ENCODE data around the gene LYL1. TPM values are rescaled to one million over a fixed set of nuclear protein-coding genes. Genes with fewer than 3 reads are reported as not detected.

The LYL1 gene
- total RNA-seq, 1 donor from 2014 or later: 20.2 TPM

DNA sequence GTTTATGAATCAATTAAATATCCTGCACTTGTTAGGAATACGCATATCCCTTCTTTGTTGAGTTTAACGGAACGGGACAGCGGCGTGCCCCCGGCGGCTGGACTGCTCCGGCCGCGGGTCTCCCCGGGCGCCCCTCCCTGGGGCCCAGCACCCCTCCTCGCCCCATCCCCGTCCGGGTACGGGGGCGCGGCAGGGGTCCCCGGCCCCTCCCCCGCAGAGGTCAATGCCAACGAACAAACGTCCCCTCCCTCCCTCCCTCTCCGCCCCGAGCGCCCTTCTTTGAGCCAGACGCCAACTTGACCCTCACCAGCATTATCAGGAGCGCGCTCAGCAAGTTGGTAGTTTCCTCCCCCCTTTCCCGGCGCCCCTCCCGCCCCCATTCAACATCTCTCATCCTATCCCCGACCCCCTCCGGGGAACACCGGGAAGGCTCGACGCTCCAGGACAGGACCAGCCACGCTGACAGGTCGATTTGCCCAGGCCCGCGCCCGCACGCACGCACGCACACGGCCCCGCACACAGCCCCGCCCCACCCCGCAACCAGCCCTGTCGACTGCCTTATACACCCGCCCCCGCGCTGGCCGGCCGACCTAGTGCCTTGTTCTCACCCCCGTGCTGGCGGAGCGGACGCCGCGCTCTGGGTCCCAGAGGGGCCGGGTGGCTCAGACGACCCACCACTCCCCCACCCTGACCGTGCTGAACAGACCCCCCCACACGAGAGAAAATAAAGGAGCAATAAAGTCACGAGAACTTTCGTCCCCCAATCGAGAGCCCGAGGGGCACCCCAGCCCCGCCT, 5.0 kb downstream of the LYL1 start:
- intact Hi-C loops (cut with DNase I): no loop called here
- DNase-seq (ENCODE audit: low spot score): no peak
- ATAC-seq: peak; percentile 1

DNA sequence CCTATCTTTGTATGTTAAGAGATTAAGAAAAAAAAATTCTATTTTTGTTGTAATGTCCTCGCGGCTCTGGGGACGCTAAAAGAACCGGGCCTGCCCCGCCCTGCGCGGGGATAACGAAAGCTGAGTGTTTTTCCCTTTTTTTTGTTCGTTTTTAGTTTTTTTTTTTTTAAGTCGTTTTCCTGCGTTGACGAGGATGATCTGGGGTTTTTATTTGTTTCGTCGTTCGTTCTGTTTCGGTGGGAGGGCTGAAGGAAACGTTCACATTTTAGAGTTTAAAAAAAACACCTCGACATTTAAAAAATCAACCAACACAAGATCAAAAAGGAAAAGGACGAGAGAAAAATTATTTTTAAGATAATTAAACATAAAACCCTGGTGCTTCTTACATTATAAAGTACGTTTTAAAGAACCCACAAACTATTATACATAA, 5.6 kb downstream of the LYL1 start:
- no peak for DNase-seq (ENCODE audit: low spot score)
- ATAC-seq: no peak
- intact Hi-C loops (cut with DNase I): no loop called here

DNA sequence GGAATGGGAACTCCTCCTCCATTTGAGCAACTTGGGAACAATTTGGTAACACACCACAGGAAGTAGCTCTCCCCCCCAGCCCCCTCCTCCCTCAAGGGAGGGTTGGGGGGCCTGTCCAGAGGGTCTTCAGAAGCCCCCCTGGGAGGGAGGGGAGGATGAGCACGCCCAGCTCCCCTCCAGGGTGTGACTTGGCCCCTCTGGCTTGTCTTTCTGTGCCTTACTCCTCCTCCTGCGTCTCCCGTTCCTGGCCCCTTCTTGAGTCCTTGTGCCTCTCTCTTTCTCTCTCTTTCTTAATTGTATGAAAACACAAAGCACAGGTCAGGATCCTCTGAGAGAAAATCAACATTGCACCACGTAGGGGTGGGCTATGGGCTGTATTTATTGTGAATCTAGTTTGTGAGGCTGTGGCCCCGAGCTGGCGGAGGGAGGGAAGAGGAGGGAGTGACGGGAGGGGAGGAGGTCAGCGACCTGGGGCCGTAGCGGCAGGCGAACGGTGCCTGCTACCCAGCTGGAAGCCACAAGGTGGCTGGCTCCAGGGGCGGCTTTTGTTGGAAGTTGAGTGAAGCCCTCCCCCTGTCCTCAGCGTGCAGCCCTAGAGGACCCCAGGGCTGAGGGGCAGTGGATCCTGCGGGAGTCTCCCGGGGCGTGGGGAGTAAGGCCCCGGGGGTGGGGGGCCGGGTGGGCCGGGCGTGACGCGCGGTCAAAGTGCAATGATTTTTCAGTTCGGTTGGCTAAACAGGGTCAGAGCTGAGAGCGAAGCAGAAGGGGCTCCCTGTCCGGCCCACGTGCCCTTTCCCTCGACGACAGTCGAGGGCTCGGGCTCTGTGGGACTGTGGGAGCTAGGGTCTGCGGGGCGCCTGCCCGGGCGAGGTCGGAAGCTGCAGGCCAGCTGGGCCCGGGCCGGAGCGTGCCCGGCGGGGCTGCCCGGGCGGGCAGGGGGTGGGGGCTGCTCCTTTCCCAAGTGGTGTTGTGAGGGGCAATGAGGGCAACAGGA, 6.4 kb downstream of the LYL1 start:
- ATAC-seq (no peak), DNase-seq (ENCODE audit: low spot score) (no peak)
- intact Hi-C loops (cut with DNase I): no loop called here

DNA sequence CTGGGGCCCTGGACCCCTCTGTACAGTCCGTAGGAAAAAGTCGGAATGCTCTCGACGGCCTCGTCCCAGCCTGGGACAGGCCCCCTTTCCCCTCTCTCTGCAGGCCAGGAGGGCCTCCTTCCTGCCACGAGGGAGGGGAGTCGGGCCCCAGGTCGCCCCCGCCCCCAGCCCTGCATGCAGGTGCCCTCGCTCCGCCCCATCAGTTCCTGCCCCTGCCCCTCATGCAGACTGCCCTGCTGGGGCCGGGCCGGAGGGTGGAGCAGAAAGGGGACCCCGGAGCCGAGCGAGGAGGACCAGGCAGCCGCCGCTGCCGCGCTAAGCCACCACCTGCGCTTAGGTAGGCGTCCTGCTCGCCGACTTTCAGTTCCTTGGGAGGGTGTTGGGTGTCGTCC, 7.3 kb downstream of the LYL1 start:
- intact Hi-C loops (cut with DNase I): no loop called here
- ATAC-seq (no peak), DNase-seq (ENCODE audit: low spot score) (no peak)

DNA sequence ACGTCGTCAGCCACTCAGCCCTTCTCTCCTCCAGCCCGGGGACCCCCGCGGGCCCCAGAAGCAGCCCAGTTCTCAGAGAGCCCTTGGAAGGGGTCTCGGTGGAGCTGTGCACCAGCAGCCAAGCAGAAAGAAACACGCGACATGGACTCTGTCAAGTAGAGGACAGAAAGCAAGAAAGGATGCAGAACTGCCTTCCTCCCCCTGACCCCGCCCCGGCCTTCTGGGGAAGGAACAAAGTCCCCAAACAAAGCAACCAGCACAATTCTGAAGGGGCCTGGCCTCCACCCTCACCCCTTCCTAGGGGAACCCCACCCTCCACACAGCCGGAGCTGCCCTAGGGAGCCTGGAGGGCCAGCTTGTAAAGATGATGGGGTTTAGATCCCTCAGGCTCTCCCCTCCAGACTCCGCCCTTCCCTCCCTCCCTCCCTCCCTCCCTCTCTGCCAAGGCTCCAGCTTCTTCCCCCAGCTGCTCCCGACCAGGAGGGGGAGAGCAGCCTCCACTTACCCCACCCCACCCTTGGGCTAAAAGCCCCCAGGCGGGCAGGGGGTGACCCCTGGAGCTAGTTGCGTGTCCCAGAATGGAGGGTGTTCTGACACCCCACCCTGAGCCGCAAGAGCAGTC, 7.8 kb downstream of the LYL1 start:
- no peak for DNase-seq (ENCODE audit: low spot score)
- intact Hi-C loops (cut with DNase I): no loop called here
- no peak for ATAC-seq

DNA sequence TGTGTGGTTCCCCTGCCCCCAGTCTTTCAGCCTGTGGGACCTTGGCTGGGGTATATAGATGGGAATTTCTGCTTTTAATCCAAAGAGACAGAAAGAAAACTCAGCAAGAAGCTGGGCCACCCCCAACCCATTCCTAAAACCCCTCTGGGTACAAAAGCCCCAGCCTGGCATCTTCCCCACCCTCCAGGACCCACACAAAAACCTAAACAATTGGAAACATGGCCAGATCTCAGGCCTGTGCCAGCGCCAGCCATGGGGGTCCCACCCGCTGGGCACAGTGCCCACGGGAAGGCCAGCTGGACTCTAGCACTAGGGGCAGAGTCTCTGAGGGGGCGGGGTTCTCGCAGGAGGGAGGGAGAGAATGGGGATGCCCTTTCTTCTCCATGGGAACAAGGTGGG, 8.6 kb downstream of the LYL1 start:
- ATAC-seq: no peak
- intact Hi-C loops (cut with DNase I): no loop called here
- no peak for DNase-seq (ENCODE audit: low spot score)

DNA sequence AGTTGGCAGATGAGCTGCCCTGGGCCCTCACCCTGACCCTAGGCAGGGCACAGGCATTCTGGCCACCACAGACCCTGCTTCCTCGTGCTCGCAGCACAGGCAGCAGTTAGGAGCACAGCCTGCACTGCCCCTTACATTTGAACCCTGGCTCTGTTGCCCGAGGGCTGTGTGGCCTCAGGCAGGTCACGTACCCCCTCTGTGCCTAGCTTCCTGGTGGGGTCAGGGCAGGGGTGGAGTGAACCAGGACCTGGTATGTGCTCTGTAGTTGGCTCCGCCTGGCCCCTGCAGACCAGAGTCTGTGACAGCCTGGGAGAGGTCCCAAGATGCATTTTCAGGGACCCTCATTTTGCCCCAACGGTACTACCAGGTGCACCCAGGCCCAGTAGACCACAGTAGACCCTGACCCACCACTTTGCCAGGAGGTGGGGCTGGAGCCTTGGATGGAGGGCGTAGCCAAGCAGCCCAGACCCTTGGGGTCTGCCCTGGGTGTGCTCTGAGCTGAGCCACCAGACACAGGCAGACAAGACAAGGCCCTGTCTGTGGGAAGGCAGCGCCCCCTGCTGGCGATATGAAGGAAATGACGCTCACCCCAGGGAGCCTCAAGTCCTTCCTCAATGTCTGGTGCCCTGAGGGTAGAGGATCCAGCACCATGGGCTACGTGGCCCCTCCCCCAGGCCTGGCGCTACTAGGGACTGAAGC, 9.1 kb downstream of the LYL1 start:
- ATAC-seq: peak; percentile 74
- intact Hi-C loops (cut with DNase I): loop anchor here (2.0 kb wide), 1 partner anchor 113 kb away; no protein-coding TSS in a partner anchor
- peak; percentile 90 for DNase-seq (ENCODE audit: low spot score)

DNA sequence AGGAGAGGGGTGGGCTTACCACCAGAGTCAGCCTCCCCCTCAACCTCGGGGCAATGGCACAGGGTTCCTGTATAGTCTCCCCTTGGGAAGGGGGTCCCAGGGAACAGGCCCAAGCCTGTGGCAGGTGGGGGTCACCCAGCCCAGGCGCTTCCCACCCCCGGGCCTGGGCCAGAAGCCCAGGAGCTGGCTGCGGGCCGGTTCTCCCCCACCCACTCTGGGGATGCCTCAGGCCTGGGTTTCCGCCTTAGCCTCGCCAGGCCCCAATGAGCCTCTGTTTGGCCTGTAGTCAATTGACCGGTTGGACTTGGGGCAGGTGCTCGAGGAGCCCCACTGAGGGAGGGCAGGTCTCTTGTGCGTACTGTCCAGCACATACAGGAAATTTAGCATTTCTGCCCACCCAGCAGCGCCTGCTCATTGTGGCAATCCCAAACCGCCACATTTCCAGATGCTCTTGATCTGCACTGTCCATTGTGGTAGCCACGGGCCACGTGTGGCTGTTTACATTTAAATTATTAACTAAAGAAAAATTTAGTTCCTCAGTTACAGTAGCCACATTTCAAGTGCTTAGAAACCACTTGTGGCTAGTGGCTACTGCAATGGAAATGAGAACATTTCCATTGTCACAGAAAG, 9.9 kb downstream of the LYL1 start:
- DNase-seq (ENCODE audit: low spot score) (no peak), ATAC-seq (no peak)
- intact Hi-C loops (cut with DNase I): loop anchor here (2.0 kb wide), 1 partner anchor 112 kb away; no protein-coding TSS in a partner anchor

DNA sequence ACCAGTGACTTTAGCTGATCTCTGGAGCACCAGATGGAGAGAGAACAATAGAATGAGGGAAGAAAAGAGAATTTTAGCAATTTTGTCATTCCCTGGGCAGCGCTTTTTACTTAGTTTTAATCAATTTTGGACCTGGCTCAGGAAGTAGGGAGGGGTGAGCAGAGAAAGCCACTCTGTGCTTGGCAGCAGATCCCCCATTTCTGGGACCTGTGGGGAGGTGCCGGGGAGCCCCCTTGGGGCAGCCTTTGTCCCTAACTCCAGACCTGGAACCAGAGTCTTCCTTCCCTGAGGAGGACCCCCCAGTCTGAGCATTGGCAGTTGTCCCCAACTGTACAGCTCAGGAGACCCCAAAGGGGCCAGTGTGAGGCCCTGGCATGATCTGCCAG, 10.5 kb downstream of the LYL1 start:
- ATAC-seq: no peak
- intact Hi-C loops (cut with DNase I): loop anchor here (2.0 kb wide), 1 partner anchor 111 kb away; no protein-coding TSS in a partner anchor
- no peak for DNase-seq (ENCODE audit: low spot score)

DNA sequence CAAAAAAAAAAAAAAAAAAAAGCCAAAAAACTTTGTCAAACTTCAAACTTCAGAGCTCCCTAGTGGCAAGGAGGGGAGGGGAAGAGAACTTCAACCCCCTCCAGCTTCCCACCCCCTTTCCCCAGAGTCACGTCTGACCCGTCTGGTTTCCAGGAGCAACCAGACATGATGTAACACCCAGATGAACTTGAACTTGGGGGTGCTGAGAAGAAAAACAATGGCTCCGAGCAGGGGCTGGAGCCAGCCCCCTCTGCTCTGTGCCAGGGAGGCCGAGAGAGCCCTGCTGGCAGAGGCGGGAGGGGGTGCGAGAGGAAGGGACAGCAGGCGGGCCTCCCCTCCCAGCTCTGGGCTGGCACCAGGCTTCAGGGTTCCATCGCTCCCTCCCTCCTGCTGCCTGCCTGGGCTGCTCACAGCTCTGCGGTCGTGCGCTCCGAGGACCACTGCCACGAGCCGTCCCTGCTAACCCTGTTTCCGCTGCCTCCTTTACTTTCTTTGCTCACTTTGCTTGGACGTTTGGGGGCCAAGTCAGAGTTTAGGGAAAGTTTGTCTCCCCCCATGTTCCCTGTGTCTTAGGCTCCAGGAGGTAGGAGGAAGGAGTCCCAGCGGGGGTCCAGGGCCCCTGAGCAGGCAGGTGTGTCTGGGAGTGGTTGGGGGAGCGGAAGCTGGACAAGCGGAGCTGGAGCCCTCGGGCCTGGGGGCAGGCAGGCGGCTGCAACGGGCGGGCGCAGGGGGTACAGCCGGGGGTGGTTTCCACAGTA, 11.1 kb downstream of the LYL1 start:
- DNase-seq (ENCODE audit: low spot score) (no peak), ATAC-seq (peak; percentile 80)
- intact Hi-C loops (cut with DNase I): loop anchor here (2.0 kb wide), 1 partner anchor 111 kb away; no protein-coding TSS in a partner anchor

DNA sequence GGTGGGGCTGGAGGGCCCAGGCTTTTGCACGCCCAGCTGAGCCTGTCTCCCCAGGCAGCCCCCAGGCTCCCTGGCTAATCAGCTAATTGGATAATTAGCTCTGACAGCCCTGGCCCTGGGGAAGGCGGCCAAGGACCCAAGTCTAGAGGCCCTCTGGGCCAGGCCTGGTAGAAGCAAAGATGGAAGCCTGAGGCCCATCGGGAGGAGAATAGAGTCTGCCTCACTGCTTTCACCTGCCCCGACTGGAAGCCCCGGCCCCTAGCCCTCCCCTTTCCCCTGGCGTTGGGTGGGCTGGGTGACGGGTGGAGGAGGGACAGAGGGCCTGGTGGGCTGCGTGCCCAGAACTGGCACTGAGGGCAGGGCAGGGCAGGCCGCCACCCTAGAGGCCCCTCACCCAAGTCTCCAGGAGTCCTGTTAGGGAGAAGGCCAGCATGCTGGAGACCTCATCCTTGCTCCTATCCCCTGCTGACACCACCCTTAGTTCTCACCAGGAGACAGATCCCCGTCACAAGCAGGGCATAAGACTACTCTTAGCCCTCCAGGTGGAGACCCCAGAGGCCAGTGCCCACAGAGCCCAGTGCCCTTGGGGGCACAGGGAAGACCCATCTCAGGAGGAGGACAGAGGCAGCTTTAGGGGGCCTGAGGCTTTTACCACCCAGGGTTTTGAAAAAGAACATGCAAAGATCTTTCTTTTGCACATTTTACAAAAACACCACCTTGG, 12.0 kb downstream of the LYL1 start:
- ATAC-seq (no peak), DNase-seq (ENCODE audit: low spot score) (no peak)
- intact Hi-C loops (cut with DNase I): no loop called here

DNA sequence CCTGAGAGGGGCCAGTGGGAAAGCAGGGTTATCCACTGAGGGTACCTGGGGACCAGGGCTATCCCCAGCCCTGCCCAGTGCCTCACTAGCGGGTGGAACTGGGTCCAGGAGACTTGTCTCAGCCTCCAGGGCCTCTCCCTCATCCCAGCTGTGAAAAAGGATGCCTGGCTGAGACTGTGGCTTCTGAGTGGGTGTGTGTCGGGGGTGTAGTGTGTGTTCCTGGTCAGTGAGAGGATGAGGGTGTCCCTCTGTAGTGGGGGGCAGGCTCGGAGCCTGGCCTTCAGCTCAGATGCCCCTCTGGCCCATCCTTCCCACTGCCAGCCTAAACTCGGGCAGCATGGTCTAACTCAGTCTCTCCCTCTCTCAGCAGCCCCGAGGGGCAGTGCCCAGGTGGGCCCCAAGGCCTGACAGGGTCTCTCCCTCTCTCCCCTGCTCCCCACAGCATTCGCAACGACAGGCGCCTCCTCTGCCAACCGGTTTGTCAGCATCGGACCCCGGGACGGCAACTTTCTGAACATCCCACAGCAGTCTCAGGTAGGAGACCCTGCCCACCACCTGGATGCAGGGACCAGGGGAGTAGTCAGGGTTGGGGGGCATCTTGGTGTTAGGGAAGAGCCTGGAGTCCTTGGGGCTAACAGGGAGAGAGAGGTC, 12.7 kb downstream of the LYL1 start:
- DNase-seq (ENCODE audit: low spot score): no peak
- intact Hi-C loops (cut with DNase I): no loop called here
- ATAC-seq: no peak

DNA sequence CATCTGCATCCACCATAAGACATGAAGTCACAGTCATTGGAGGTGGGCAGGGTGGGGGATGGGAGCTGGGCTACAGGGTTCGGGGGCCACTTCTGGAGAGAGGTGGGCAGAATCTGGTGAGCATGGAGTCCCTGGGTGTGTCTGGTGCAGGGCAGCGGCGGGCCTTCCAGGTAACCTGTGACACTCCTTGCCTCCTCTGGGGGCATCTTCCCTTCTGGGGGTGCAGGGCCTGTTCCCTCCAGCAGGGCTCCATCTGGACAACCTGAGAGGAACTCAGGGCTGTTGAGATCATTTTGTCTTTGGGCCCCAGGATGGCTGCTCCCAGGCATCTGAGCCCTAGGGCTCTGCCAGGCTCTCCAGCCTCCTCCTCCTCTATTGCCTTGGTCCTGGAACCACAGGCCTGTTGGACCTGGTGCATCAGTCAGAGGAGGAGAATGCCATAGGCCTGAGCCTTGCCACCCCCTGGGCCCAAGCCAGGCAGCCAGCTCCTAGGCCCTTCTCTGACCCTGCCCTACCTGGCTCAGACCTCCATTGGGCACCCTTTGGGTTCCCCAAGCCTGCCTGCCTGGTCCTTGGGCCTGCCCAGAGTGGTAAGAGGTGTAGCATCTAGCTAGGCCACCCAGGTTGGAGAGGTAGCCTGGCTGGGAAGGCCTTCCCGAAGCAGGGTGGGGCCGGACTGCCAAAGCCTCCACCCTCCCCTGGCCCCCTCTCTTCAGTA, 13.4 kb downstream of the LYL1 start:
- DNase-seq (ENCODE audit: low spot score): no peak
- intact Hi-C loops (cut with DNase I): no loop called here
- no peak for ATAC-seq

DNA sequence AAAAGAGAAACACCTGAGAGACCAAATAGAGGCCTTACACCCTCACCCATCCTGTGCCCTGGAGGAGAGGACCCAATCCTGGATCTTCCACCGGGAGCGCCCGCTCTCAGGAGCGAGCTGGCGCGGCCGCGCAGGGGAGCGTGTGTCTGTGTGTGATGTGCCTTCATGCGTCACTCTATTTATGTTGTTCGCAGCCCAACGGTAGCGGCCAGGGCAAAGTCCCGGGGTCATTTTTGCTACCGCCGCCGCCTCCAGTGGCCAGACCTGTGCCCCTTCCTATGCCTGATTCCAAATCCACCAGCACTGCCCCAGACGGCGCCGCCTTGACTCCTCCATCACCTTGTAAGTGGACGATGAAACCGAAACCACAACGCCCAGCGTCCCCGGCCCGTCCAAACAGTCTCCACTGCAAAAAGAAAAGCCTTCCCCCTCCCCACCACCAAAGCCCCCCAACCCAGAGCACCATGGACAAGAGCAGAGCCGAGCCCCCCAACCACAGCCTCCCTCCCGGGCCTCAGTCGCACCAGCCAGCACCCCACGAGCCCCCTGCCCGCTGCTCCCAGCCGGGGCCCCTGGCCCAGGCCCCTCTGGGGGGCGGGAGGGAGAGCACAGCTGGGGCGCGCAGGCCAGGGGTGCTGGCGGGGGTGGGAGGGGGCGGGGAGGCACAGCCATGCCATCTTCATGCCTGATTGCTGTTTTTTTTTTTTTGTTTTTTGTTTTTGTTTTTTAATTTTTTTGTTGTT, 14.7 kb downstream of the LYL1 start:
- DNase-seq (ENCODE audit: low spot score): no peak
- intact Hi-C loops (cut with DNase I): no loop called here
- ATAC-seq: no peak

DNA sequence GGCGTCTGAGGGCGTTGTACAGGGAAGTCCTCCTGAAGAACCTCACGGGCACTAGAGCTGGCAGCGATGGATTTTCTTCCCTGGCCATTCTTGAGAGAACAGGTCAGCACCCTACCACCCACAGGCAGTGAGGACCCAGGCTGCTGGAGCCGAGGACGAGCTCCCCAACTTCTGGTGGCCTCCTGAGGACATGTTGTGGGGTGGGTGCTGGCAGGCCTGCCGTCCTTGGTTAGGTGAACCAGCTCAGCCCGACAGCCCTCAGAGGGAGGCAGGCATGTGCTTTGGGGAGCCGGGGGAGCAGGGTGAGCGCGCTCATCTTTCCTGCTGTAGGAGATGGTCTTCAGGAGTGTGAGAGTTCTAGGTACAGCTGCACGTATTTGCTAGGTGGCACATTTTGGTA, 15.4 kb downstream of the LYL1 start:
- no peak for ATAC-seq
- no peak for DNase-seq (ENCODE audit: low spot score)
- intact Hi-C loops (cut with DNase I): no loop called here
